ENCODE results near the gene ACTRT3.

DNA sequence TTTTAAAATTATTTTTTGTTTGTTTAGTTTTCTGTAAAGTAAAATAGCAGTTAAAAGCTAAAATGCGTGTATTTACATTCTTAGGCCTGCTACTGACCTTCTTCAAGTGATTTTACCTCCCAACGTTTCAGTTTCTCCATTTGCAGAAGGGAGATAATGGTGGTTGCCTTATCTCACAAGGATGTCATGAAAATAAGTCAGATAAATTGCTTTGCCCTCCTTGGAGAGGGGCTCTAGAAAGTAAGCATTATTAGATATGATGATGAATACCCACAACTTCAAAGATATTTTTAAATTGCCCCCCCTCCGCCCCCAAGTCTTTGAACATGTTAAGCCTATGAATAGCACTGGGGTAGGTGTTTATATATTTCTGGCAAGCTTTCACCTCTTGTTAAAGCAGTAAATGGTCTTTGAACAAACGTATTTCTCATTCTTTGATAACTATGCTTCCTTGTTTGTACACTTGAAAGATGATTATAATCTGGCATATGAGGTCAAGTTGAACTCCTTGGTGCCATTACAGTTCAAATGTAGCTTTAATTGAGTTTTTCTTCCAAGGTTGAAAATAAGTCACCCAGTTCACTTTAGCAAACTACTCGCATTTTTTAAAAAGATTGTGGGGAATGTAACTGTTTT lies 10.9 kb downstream of the ACTRT3 start:
- no peak for TF ChIP-seq POLR2A (IDR thresholded peaks at IDR 0.05)
- TF ChIP-seq, protein P1, sequence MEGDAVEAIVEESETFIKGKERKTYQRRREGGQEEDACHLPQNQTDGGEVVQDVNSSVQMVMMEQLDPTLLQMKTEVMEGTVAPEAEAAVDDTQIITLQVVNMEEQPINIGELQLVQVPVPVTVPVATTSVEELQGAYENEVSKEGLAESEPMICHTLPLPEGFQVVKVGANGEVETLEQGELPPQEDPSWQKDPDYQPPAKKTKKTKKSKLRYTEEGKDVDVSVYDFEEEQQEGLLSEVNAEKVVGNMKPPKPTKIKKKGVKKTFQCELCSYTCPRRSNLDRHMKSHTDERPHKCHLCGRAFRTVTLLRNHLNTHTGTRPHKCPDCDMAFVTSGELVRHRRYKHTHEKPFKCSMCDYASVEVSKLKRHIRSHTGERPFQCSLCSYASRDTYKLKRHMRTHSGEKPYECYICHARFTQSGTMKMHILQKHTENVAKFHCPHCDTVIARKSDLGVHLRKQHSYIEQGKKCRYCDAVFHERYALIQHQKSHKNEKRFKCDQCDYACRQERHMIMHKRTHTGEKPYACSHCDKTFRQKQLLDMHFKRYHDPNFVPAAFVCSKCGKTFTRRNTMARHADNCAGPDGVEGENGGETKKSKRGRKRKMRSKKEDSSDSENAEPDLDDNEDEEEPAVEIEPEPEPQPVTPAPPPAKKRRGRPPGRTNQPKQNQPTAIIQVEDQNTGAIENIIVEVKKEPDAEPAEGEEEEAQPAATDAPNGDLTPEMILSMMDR (IDR thresholded peaks at IDR 0.05) = no peak
